ENCODE data around the gene ARGLU1. TPM values are rescaled to one million over a fixed set of nuclear protein-coding genes. Genes with fewer than 3 reads are reported as not detected.
A peak's percentile ranks its signal among the peaks of the same experiment; 100 is the strongest.

ARGLU1 gene
- total RNA-seq, 2 experiments from 2014 or later = 82.3 to 86.6 TPM

DNA sequence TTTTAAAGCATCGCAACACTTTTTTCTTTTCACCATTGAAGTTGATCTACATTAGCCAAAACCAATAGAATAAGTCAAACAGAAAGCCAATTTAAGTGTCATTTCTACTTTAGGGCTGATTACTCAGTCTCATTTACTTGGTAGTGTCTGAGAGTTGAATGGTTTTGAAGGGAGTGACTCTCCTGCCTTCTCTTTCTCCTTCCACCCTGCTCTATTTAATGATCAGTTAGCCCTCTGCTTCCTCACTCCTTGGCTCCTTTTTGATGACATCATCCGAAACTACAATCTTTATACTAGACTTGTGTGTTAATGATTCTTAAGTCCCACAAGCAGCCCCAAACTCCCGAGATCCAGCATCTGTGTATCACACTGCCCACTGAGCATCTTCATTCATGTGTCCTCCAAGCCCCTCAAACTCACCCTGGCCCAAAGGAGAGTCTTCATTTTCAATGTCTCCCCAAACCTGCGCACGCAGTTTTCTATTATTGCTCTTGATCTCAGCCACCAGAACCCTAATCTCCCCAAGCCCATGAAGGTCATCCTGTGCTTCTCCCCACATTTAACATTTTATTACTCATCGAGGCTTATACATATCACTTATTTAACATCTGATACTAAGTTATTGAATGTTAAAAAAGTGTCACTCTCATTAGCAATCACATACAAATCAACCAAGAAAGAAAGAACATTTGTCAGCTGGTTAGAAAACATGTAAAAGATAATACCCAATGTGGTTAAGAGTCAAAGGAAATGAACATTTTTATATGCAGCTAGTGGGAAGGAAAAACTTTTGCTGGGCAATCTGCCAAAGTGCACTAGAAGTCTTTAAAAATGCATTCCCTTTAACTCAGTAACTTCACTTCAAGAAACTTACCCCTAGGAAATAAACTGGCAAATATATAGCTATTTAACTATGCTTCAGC, 32.2 kb upstream of the ARGLU1 start:
- intact Hi-C loops (cut with micrococcal nuclease) = loop anchor here (2.0 kb wide), 1 partner anchor 33 kb away; no protein-coding TSS in a partner anchor
- H3K27me3 Mint-ChIP-seq (ENCODE audit: low read depth) = peaks cover 8% of the 10 kb centered on the region
- DNase-seq = peak; percentile 13
- CTCF ChIA-PET = interaction anchor here (0.7 to 1.5 kb wide), 2 partner anchors 21 to 1823 kb away, joined by 3 to 5 read pairs; no protein-coding TSS in a partner anchor
- no peaks in the 10 kb centered on the region for H3K36me3 Mint-ChIP-seq (ENCODE audit: low read depth)
- H3K4me1 Mint-ChIP-seq (ENCODE audit: low read depth) = peaks cover 13% of the 10 kb centered on the region
- H3K4me3 Mint-ChIP-seq = no peak overlapping the region
- no peak overlapping the region for H3K27ac Mint-ChIP-seq
- H3K9me3 Mint-ChIP-seq = no peaks in the 10 kb centered on the region

DNA sequence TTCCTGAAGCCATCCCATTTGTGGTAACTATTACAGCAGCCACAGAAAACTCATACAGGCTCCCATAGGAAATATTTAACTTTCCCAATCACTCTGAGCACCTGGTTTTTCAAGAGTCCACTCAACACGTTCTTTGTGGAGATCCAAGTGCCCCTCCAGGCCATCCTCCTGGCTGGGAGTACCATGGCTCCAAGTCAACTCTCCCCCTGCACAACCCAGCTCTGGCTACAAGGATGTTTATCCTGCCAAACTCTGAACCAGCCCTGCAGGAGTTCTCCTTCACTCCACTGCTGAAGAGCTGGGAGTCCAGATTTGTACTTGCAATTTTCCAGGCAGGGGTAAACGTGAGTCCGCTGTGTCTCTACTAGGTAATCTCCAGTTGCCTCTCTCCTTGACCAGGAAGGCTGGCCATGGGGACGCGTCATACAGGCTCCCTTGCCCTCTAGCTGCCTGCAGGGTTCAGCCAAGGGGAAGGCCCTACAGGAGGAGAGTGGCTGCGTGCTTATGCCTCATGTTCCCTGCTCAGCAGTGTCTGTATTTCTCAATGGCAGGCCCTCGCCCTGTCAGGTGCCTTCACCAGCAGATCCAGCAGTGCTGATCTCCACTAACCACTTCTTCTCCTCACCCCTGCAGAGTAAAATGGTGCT, 29.9 kb upstream of the ARGLU1 start:
- no peak overlapping the region for H3K27ac Mint-ChIP-seq
- DNase-seq = no peak
- H3K27me3 Mint-ChIP-seq (ENCODE audit: low read depth) = peaks cover 8% of the 10 kb centered on the region
- H3K36me3 Mint-ChIP-seq (ENCODE audit: low read depth) = no peaks in the 10 kb centered on the region
- intact Hi-C loops (cut with micrococcal nuclease) = no loop called here
- CTCF ChIA-PET = no interaction called here
- H3K4me1 Mint-ChIP-seq (ENCODE audit: low read depth) = peaks cover 13% of the 10 kb centered on the region
- H3K9me3 Mint-ChIP-seq = no peaks in the 10 kb centered on the region
- no peak overlapping the region for H3K4me3 Mint-ChIP-seq

- H3K4me1 Mint-ChIP-seq (ENCODE audit: low read depth) = peaks cover 13% of the 10 kb centered on the region
- CTCF ChIA-PET = no interaction called here
- DNase-seq = no peak
- H3K9me3 Mint-ChIP-seq = no peaks in the 10 kb centered on the region
- intact Hi-C loops (cut with micrococcal nuclease) = no loop called here
- H3K27ac Mint-ChIP-seq = no peak overlapping the region
- no peak overlapping the region for H3K4me3 Mint-ChIP-seq
- H3K27me3 Mint-ChIP-seq (ENCODE audit: low read depth) = peaks cover 8% of the 10 kb centered on the region
- H3K36me3 Mint-ChIP-seq (ENCODE audit: low read depth) = no peaks in the 10 kb centered on the region
Observed at GRCh38 chr13:106597186-106597585, 29.2 kb upstream of the ARGLU1 start.

- peaks cover 13% of the 10 kb centered on the region for H3K4me1 Mint-ChIP-seq (ENCODE audit: low read depth)
- DNase-seq = no peak
- CTCF ChIA-PET = no interaction called here
- H3K27me3 Mint-ChIP-seq (ENCODE audit: low read depth) = peaks cover 15% of the 10 kb centered on the region
- H3K36me3 Mint-ChIP-seq (ENCODE audit: low read depth) = no peaks in the 10 kb centered on the region
- intact Hi-C loops (cut with micrococcal nuclease) = no loop called here
- no peak overlapping the region for H3K4me3 Mint-ChIP-seq
- H3K9me3 Mint-ChIP-seq = no peaks in the 10 kb centered on the region
- no peak overlapping the region for H3K27ac Mint-ChIP-seq
Observed at GRCh38 chr13:106596275-106596937, 28.5 kb upstream of the ARGLU1 start.

DNA sequence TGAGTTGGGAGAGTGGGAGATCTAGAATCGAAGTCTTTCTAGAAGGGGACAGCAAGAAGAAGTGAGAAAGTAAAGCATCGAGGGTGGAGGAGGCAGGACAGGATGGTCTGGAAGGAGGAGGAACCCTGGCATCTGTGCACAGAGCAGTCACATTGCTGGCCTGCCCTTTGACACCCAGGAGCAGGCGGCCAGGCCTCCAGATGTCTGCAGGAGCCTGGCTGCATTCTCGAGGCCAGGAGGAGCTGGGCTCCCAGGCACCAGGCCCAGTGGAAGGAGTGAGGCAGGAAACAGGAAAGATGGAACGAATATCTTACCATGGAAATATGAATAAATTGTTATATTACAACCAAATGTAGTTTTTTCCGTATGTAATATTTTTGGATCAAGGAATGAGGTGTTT, 27.7 kb upstream of the ARGLU1 start:
- Mint-ChIP-seq H3K4me1 (ENCODE audit: low read depth) (peaks cover 11% of the 10 kb centered on the region), H3K36me3 (ENCODE audit: low read depth) (no peaks in the 10 kb centered on the region), H3K4me3 (no peak overlapping the region), H3K9me3 (no peaks in the 10 kb centered on the region), H3K27ac (no peak overlapping the region), H3K27me3 (ENCODE audit: low read depth) (peaks cover 16% of the 10 kb centered on the region)
- intact Hi-C loops (cut with micrococcal nuclease) = no loop called here
- DNase-seq = no peak
- CTCF ChIA-PET = no interaction called here

DNA sequence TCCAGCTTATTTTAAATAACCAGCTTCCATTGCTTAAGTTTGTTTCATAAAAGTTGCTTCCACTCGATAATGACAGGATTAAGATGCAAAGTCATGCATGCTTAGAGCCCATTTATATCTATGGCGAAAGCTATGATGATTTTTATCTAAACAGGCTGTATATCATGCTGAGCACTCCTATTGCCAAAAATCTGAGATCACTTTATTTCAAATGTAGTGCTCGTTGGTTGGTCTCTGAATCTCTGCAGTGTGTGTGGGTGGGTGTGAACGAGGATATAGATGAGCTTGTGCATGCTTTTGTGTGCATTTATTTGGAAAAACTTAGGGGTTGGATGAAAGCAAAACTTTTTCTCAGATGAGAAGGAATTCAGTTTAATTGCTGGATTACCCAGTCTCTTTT, 27.0 kb upstream of the ARGLU1 start:
- intact Hi-C loops (cut with micrococcal nuclease) = no loop called here
- Mint-ChIP-seq H3K27me3 (ENCODE audit: low read depth) (peaks cover 16% of the 10 kb centered on the region), H3K4me1 (ENCODE audit: low read depth) (peaks cover 4% of the 10 kb centered on the region), H3K9me3 (no peaks in the 10 kb centered on the region), H3K27ac (no peak overlapping the region), H3K36me3 (ENCODE audit: low read depth) (no peaks in the 10 kb centered on the region), H3K4me3 (no peak overlapping the region)
- DNase-seq = no peak
- CTCF ChIA-PET = no interaction called here

GRCh38 chr13:106593132-106593531, 25.2 kb upstream of the ARGLU1 start:
- CTCF ChIA-PET = no interaction called here
- H3K9me3 Mint-ChIP-seq = no peaks in the 10 kb centered on the region
- H3K36me3 Mint-ChIP-seq (ENCODE audit: low read depth) = no peaks in the 10 kb centered on the region
- no peak overlapping the region for H3K4me3 Mint-ChIP-seq
- no peak for DNase-seq
- no peak overlapping the region for H3K27ac Mint-ChIP-seq
- intact Hi-C loops (cut with micrococcal nuclease) = no loop called here
- H3K27me3 Mint-ChIP-seq (ENCODE audit: low read depth) = peaks cover 24% of the 10 kb centered on the region
- H3K4me1 Mint-ChIP-seq (ENCODE audit: low read depth) = no peaks in the 10 kb centered on the region

DNA sequence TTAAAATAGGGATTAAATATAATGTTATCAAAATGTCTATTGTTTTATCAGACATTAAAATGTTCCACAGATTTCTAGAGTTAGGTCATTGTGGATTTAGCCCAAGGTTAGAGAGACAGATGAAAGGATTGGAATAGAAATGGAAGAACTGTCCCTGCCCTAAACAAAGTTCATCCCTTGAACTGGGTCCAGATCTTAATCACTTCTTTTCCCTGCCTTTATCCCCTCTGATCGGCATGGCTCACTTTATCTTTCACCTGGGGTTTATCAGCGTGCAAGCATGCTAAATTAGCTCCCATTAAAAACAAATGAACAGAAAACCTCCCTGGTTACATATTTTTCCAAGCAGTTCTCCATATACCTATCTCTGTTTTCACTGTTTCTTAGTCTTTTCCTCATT, 23.4 kb upstream of the ARGLU1 start:
- Mint-ChIP-seq H3K27me3 (ENCODE audit: low read depth) (peaks cover 32% of the 10 kb centered on the region), H3K4me3 (no peak overlapping the region), H3K4me1 (ENCODE audit: low read depth) (no peaks in the 10 kb centered on the region), H3K27ac (no peak overlapping the region), H3K9me3 (peaks cover 8% of the 10 kb centered on the region), H3K36me3 (ENCODE audit: low read depth) (no peaks in the 10 kb centered on the region)
- CTCF ChIA-PET = no interaction called here
- DNase-seq = no peak
- intact Hi-C loops (cut with micrococcal nuclease) = no loop called here

DNA sequence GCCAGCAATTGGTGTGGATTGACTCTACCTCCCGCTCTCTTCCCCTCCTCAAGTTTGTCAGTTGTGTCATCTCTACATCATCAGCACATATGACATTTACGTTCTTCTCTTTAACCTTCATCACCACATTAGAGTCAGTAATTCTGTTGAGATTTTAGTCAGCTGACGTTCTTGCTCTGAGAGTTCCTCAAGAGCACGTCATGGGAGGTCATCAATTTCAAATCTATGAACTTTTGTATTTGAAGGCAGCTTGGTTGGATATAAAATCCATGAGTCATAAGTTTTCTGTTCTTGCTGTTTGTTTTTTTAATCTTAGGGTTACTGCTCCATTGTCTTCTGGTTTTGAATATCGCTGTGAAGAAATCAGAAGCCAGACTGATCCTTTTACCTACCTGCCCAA, 21.8 kb upstream of the ARGLU1 start:
- H3K36me3 Mint-ChIP-seq (ENCODE audit: low read depth) = peaks cover 6% of the 10 kb centered on the region
- intact Hi-C loops (cut with micrococcal nuclease) = no loop called here
- peaks cover 21% of the 10 kb centered on the region for H3K9me3 Mint-ChIP-seq
- no peak overlapping the region for H3K27ac Mint-ChIP-seq
- CTCF ChIA-PET = no interaction called here
- H3K4me3 Mint-ChIP-seq = no peak overlapping the region
- no peaks in the 10 kb centered on the region for H3K4me1 Mint-ChIP-seq (ENCODE audit: low read depth)
- no peak for DNase-seq
- peaks cover 29% of the 10 kb centered on the region for H3K27me3 Mint-ChIP-seq (ENCODE audit: low read depth)

GRCh38 chr13:106588367-106588766, 20.4 kb upstream of the ARGLU1 start:
- intact Hi-C loops (cut with micrococcal nuclease) = no loop called here
- no peak for DNase-seq
- Mint-ChIP-seq H3K27ac (no peak overlapping the region), H3K4me3 (no peak overlapping the region), H3K27me3 (ENCODE audit: low read depth) (peaks cover 29% of the 10 kb centered on the region), H3K36me3 (ENCODE audit: low read depth) (peaks cover 6% of the 10 kb centered on the region), H3K4me1 (ENCODE audit: low read depth) (no peaks in the 10 kb centered on the region), H3K9me3 (peaks cover 24% of the 10 kb centered on the region)
- CTCF ChIA-PET = interaction anchor here (0.6 kb wide), 1 partner anchor 223 kb away, joined by 3 read pairs; no protein-coding TSS in a partner anchor

GRCh38 chr13:106587787-106588186, 19.9 kb upstream of the ARGLU1 start:
- Mint-ChIP-seq H3K4me1 (ENCODE audit: low read depth) (no peaks in the 10 kb centered on the region), H3K27me3 (ENCODE audit: low read depth) (peaks cover 25% of the 10 kb centered on the region), H3K4me3 (no peak overlapping the region), H3K36me3 (ENCODE audit: low read depth) (peaks cover 6% of the 10 kb centered on the region), H3K9me3 (peaks cover 24% of the 10 kb centered on the region), H3K27ac (no peak overlapping the region)
- intact Hi-C loops (cut with micrococcal nuclease) = no loop called here
- DNase-seq = no peak
- CTCF ChIA-PET = interaction anchor here (0.6 kb wide), 1 partner anchor 222 kb away, joined by 3 read pairs; no protein-coding TSS in a partner anchor

GRCh38 chr13:106586648-106587166, 18.8 kb upstream of the ARGLU1 start:
- Mint-ChIP-seq H3K9me3 (peaks cover 24% of the 10 kb centered on the region), H3K4me3 (no peak overlapping the region), H3K36me3 (ENCODE audit: low read depth) (peaks cover 6% of the 10 kb centered on the region), H3K4me1 (ENCODE audit: low read depth) (no peaks in the 10 kb centered on the region), H3K27ac (no peak overlapping the region), H3K27me3 (ENCODE audit: low read depth) (peaks cover 21% of the 10 kb centered on the region)
- no peak for DNase-seq
- intact Hi-C loops (cut with micrococcal nuclease) = no loop called here
- CTCF ChIA-PET = no interaction called here

Measured in activated naive CD4-positive, alpha-beta T cell treated with anti-CD3 and anti-CD28 coated beads for 36 hours (primary cell).